H9 (cell line): ENCODE results near the gene KRTAP6-1. TPM values are rescaled to one million over a fixed set of nuclear protein-coding genes. Genes with fewer than 3 reads are reported as not detected.

Experiments
- DNase-seq: peaks from one replicate; pipeline ENCODE4 v3.0.0-alpha.2; 2017
- H2AFZ ChIP-seq: one replicate; pipeline ENCODE4 v1.6.1; 2013; ENCODE audit warnings: mild to moderate bottlenecking, low read length, control low read depth, moderate library complexity
- H2AK5ac ChIP-seq: 2 replicates; pipeline ENCODE4 v1.6.1; 2013; ENCODE audit warnings: low read length, control low read depth, mixed read lengths; ENCODE audit not compliant: insufficient read length
- H2BK120ac ChIP-seq: one replicate; pipeline ENCODE4 v1.6.1; 2013; ENCODE audit warnings: low read depth, mild to moderate bottlenecking, low read length, control low read depth, inconsistent platforms; ENCODE audit not compliant: poor library complexity, severe bottlenecking
- H2BK12ac ChIP-seq: 2 replicates; pipeline ENCODE4 v1.6.1; 2013; ENCODE audit warnings: low read length, control low read depth, mixed read lengths, low read depth; ENCODE audit not compliant: insufficient read length
- H2BK15ac ChIP-seq: 2 replicates; pipeline ENCODE4 v1.6.1; 2013; ENCODE audit warnings: low read depth, low read length, control low read depth
- H2BK20ac ChIP-seq: one replicate; pipeline ENCODE4 v1.6.1; 2013; ENCODE audit warnings: low read depth, mild to moderate bottlenecking, low read length, control low read depth, inconsistent platforms; ENCODE audit not compliant: poor library complexity, severe bottlenecking
- H2BK5ac ChIP-seq: 2 replicates; pipeline ENCODE4 v1.6.1; 2013; ENCODE audit warnings: low read length, control low read depth, mixed read lengths; ENCODE audit not compliant: insufficient read length
- H3K14ac ChIP-seq: 2 replicates; pipeline ENCODE4 v1.6.1; 2013; ENCODE audit warnings: low read length, control low read depth; ENCODE audit not compliant: insufficient read depth
- H3K18ac ChIP-seq: 2 replicates; pipeline ENCODE4 v1.6.1; 2013; ENCODE audit warnings: low read depth, mild to moderate bottlenecking, mixed read lengths, low read length, control low read depth; ENCODE audit not compliant: insufficient read length
- H3K23ac ChIP-seq: 2 replicates; pipeline ENCODE4 v1.6.1; 2013; ENCODE audit warnings: low read length, control low read depth, mixed read lengths, low read depth; ENCODE audit not compliant: insufficient read length
- H3K23me2 ChIP-seq: 2 replicates; pipeline ENCODE4 v1.6.1; 2013; ENCODE audit warnings: low read depth, mild to moderate bottlenecking, mixed read lengths, low read length, control low read depth; ENCODE audit not compliant: insufficient read length, poor library complexity, severe bottlenecking
- H3K27ac ChIP-seq: 2 replicates; pipeline ENCODE4 v1.5.1; 2013; ENCODE audit warnings: low read length, control low read depth, mixed read lengths, low read depth; ENCODE audit not compliant: insufficient read length
- H3K27me3 ChIP-seq: 2 replicates; pipeline ENCODE4 v1.6.1; 2013; ENCODE audit warnings: low read length, control low read depth, inconsistent platforms; ENCODE audit not compliant: insufficient read depth
- H3K4ac ChIP-seq: 2 replicates; pipeline ENCODE4 v1.6.1; 2013; ENCODE audit warnings: low read depth, mild to moderate bottlenecking, control low read depth, inconsistent platforms, low read length, moderate library complexity
- H3K4me1 ChIP-seq: 2 replicates; pipeline ENCODE4 v1.6.1; 2013; ENCODE audit warnings: low read length, control low read depth, inconsistent platforms; ENCODE audit not compliant: insufficient read depth
- H3K4me2 ChIP-seq: 2 replicates; pipeline ENCODE4 v1.6.1; 2013; ENCODE audit warnings: low read length, control low read depth, mixed read lengths; ENCODE audit not compliant: insufficient read length, insufficient read depth
- H3K56ac ChIP-seq: 2 replicates; pipeline ENCODE4 v1.6.1; 2013; ENCODE audit warnings: low read depth, mild to moderate bottlenecking, mixed read lengths, low read length, control low read depth; ENCODE audit not compliant: insufficient read length
- H3K79me1 ChIP-seq: 2 replicates; pipeline ENCODE4 v1.6.1; 2013; ENCODE audit warnings: low read depth, mild to moderate bottlenecking, moderate library complexity, low read length, control low read depth, inconsistent platforms; ENCODE audit not compliant: insufficient read depth, poor library complexity, severe bottlenecking
- H3K79me2 ChIP-seq: 2 replicates; pipeline ENCODE4 v1.6.1; 2013; ENCODE audit warnings: low read length, control low read depth, inconsistent platforms; ENCODE audit not compliant: insufficient read depth
- H3K9ac ChIP-seq: 2 replicates; pipeline ENCODE4 v1.6.1; 2013; ENCODE audit warnings: low read length, control low read depth, mixed read lengths; ENCODE audit not compliant: insufficient read length; ENCODE audit errors: extremely low read depth
- H3K9me3 ChIP-seq: one replicate; pipeline ENCODE4 v1.6.1; 2013; ENCODE audit warnings: low read depth, low read length, inconsistent platforms; ENCODE audit not compliant: control insufficient read depth
- H3T11ph ChIP-seq: one replicate; pipeline ENCODE4 v1.6.1; 2013; ENCODE audit warnings: mild to moderate bottlenecking, low read length, control low read depth, inconsistent platforms
- H4K20me1 ChIP-seq: one replicate; pipeline ENCODE4 v1.6.1; 2013; ENCODE audit not compliant: control insufficient read depth, insufficient read length, insufficient read depth
- H4K5ac ChIP-seq: 2 replicates; pipeline ENCODE4 v1.6.1; 2013; ENCODE audit warnings: low read depth, mild to moderate bottlenecking, mixed read lengths, low read length, control low read depth; ENCODE audit not compliant: insufficient read length
- H4K8ac ChIP-seq: replicated peaks from 2 replicates; pipeline ENCODE4 v1.6.1; 2013; ENCODE audit warnings: low read length, control low read depth, mixed read lengths, low read depth; ENCODE audit not compliant: insufficient read length
- H4K91ac ChIP-seq: 2 replicates; pipeline ENCODE4 v1.6.1; 2013; ENCODE audit warnings: low read depth, mild to moderate bottlenecking, moderate library complexity, mixed read lengths, low read length, control low read depth; ENCODE audit not compliant: insufficient read length
- H3K27ac Mint-ChIP-seq, 3 experiments: 2 replicates in 2 of 3; 3 replicates in 1 of 3; pipeline ENCODE4 v1.8.0; 2020 to 2021; ENCODE audit warnings: mixed read lengths in 3 of 3, mild to moderate bottlenecking in 1 of 3, moderate library complexity in 1 of 3
- H3K27me3 Mint-ChIP-seq: 2 replicates; pipeline ENCODE4 v1.8.0; 2021; ENCODE audit warnings: low read depth, mild to moderate bottlenecking, moderate library complexity, mixed read lengths
- H3K36me3 Mint-ChIP-seq, 3 experiments: 2 replicates in 2 of 3; 3 replicates in 1 of 3; pipeline ENCODE4 v1.8.0; 2020 to 2021; ENCODE audit warnings: low read depth in 3 of 3, mixed read lengths in 3 of 3; ENCODE audit not compliant: insufficient read depth in 1 of 3
- H3K4me1 Mint-ChIP-seq, 2 experiments: 2 replicates each; pipeline ENCODE4 v1.8.0; 2020; ENCODE audit warnings: mixed read lengths in 2 of 2
- H3K4me3 Mint-ChIP-seq, 2 experiments: 2 replicates in 1 of 2; 3 replicates in 1 of 2; pipeline ENCODE4 v1.8.0; 2020 to 2021; ENCODE audit warnings: mild to moderate bottlenecking in 2 of 2, mixed read lengths in 2 of 2, moderate library complexity in 1 of 2
- H3K9me3 Mint-ChIP-seq, 2 experiments: 2 replicates in 1 of 2; 3 replicates in 1 of 2; pipeline ENCODE4 v1.8.0; 2020; ENCODE audit warnings: mild to moderate bottlenecking in 2 of 2, mixed read lengths in 2 of 2, moderate library complexity in 1 of 2
- WGBS: extraction: QIAGEN DNeasy Blood & Tissue Kit; methylation state at CpG from one replicate; pipeline ENCODE4 v1.1.7; 2013; ENCODE audit warnings: missing lambda C conversion rate, low lambda C conversion rate, mixed read lengths; ENCODE audit not compliant: insufficient read length; ENCODE audit errors: extremely low coverage; 5-methylcytosine and 5-hydroxymethylcytosine counted together
- total RNA-seq: library from RNA; stranded (reverse); gene quantifications from 2 replicates; pipeline ENCODE4 v1.2.1, GENCODE V29; 2021
- TF ChIP-seq, protein P1 (sequence below): fragments of 200-600 bp; sonication (generic); conservative IDR thresholded peaks from 3 replicates; pipeline ENCODE4 v1.8.0; 2021; ENCODE audit warnings: antibody characterized with exemption, mild to moderate bottlenecking

KRTAP6-1 gene
- total RNA-seq, 1 experiment from 2014 or later: not detected

DNA sequence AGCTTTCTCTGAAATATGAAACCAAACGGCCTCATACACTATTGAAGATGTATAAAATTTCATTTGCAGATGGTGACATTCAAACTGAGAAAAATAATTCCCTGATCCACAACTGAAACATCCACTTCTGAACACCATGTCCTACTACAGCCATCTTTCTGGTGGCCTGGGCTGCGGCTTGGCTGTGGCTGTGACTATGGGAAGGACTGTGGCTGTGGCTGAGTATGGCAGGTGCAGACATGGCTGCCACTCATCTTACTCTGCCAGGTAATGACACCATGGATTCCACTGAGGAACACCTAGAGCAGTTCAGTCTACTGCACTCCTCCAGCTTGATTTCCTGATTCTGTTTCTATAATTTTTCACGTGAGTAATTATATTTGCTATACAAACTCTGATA, 6.8 kb upstream of the KRTAP6-1 start, which contains the start of gene KRTAP20-4:
Gene KRTAP20-4, plus strand, starts transcription at position 106 of the 400 bp plus-strand sequence.
- H3K14ac ChIP-seq: no peak within 1 kb of the TSS
- no peak within 1 kb of the TSS for H2BK20ac ChIP-seq
- H2BK15ac ChIP-seq: no peak within 1 kb of the TSS
- H3K79me2 ChIP-seq: no peaks in the 10 kb centered on the region
- peaks cover 1% of the 10 kb centered on the region for H3K27me3 Mint-ChIP-seq
- no peak within 1 kb of the TSS for H3K27ac Mint-ChIP-seq
- H3K18ac ChIP-seq: no peak within 1 kb of the TSS
- H3K4me1 ChIP-seq: no peaks in the 10 kb centered on the region
- no peak within 1 kb of the TSS for H2AFZ ChIP-seq
- peaks cover 6 to 26% (median 11%) of the 10 kb centered on the region in 3 experiments for H3K36me3 Mint-ChIP-seq
- H4K91ac ChIP-seq: no peak within 1 kb of the TSS
- H3K9me3 Mint-ChIP-seq: peaks cover 13 to 35% of the 10 kb centered on the region in 2 experiments
- H3K23ac ChIP-seq: no peak within 1 kb of the TSS
- no CpG with 5 or more reads among the region's 3 CpGs for WGBS
- H4K5ac ChIP-seq: no peak within 1 kb of the TSS
- DNase-seq: no peak
- H3K27me3 ChIP-seq: no peaks in the 10 kb centered on the region
- H2BK12ac ChIP-seq: no peak within 1 kb of the TSS
- no peak within 1 kb of the TSS for H3T11ph ChIP-seq
- no peaks in the 10 kb centered on the region for H3K79me1 ChIP-seq
- TF ChIP-seq, protein P1, sequence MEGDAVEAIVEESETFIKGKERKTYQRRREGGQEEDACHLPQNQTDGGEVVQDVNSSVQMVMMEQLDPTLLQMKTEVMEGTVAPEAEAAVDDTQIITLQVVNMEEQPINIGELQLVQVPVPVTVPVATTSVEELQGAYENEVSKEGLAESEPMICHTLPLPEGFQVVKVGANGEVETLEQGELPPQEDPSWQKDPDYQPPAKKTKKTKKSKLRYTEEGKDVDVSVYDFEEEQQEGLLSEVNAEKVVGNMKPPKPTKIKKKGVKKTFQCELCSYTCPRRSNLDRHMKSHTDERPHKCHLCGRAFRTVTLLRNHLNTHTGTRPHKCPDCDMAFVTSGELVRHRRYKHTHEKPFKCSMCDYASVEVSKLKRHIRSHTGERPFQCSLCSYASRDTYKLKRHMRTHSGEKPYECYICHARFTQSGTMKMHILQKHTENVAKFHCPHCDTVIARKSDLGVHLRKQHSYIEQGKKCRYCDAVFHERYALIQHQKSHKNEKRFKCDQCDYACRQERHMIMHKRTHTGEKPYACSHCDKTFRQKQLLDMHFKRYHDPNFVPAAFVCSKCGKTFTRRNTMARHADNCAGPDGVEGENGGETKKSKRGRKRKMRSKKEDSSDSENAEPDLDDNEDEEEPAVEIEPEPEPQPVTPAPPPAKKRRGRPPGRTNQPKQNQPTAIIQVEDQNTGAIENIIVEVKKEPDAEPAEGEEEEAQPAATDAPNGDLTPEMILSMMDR: no peak
- H3K27ac ChIP-seq: no peak within 1 kb of the TSS
- H3K9me3 ChIP-seq: no peaks in the 10 kb centered on the region
- H4K8ac ChIP-seq: no peak within 1 kb of the TSS
- H3K9ac ChIP-seq: no peak within 1 kb of the TSS
- no peaks in the 10 kb centered on the region for H3K23me2 ChIP-seq
- H4K20me1 ChIP-seq: no peaks in the 10 kb centered on the region
- no peak within 1 kb of the TSS for H3K4ac ChIP-seq
- no peak within 1 kb of the TSS for H2AK5ac ChIP-seq
- H3K4me3 Mint-ChIP-seq: no peak within 1 kb of the TSS
- H2BK5ac ChIP-seq: no peak within 1 kb of the TSS
- no peak within 1 kb of the TSS for H3K4me2 ChIP-seq
- H2BK120ac ChIP-seq: no peak within 1 kb of the TSS
- no peak within 1 kb of the TSS for H3K56ac ChIP-seq
- H3K4me1 Mint-ChIP-seq: no peaks in the 10 kb centered on the region
